DMS 273 treated with DMSO at 0.1 percent for 48 hours (cell line): ENCODE results near the gene RBM10.

Experiments used
- DNase-seq: peaks from one replicate; lab custom pipeline; 2025; lab: John Stamatoyannopoulos, UW

RBM10 gene

GRCh38 chrX:47198026-47198686 is 53.1 kb downstream of the RBM10 start:
- DNase-seq: no peak

GRCh38 chrX:47198687-47199080 is 53.7 kb downstream of the RBM10 start:
- DNase-seq: no peak

- DNase-seq: no peak
Observed at GRCh38 chrX:47199286-47199685, 54.3 kb downstream of the RBM10 start.

- DNase-seq: no peak
Observed at GRCh38 chrX:47200385-47201150, 55.5 kb downstream of the RBM10 start.

GRCh38 chrX:47201345-47201944 is 56.4 kb downstream of the RBM10 start:
- no peak for DNase-seq

GRCh38 chrX:47202316-47202715 is 57.3 kb downstream of the RBM10 start:
- no peak for DNase-seq

- DNase-seq: no peak
Observed at GRCh38 chrX:47202877-47203276, 57.9 kb downstream of the RBM10 start.

- DNase-seq: no peak
Observed at GRCh38 chrX:47204970-47205369, 59.9 kb downstream of the RBM10 start.

GRCh38 chrX:47206316-47206715 is 61.3 kb downstream of the RBM10 start:
- DNase-seq: no peak

- no peak for DNase-seq
Observed at GRCh38 chrX:47208108-47208507, 63.1 kb downstream of the RBM10 start.

GRCh38 chrX:47209508-47210238 is 64.7 kb downstream of the RBM10 start:
- no peak for DNase-seq

- DNase-seq: no peak
Observed at GRCh38 chrX:47210661-47211425, 65.8 kb downstream of the RBM10 start.

GRCh38 chrX:47212381-47213293 is 67.6 kb downstream of the RBM10 start:
- DNase-seq: no peak

GRCh38 chrX:47214435-47215077 is 69.5 kb downstream of the RBM10 start:
- DNase-seq: no peak

GRCh38 chrX:47215291-47215900 is 70.4 kb downstream of the RBM10 start:
- no peak for DNase-seq

GRCh38 chrX:47216393-47216925 is 71.4 kb downstream of the RBM10 start:
- DNase-seq: no peak

- DNase-seq: no peak
Observed at GRCh38 chrX:47217121-47217851, 72.3 kb downstream of the RBM10 start.

GRCh38 chrX:47217852-47218279 is 72.8 kb downstream of the RBM10 start:
- DNase-seq: peak; percentile 100
